ENCODE data around the gene CHST1. TPM values are rescaled to one million over a fixed set of nuclear protein-coding genes. Genes with fewer than 3 reads are reported as not detected.

Gene CHST1, protein sequence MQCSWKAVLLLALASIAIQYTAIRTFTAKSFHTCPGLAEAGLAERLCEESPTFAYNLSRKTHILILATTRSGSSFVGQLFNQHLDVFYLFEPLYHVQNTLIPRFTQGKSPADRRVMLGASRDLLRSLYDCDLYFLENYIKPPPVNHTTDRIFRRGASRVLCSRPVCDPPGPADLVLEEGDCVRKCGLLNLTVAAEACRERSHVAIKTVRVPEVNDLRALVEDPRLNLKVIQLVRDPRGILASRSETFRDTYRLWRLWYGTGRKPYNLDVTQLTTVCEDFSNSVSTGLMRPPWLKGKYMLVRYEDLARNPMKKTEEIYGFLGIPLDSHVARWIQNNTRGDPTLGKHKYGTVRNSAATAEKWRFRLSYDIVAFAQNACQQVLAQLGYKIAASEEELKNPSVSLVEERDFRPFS
- not detected in 2 replicates for total RNA-seq (2014; rRNA removed; shearing (Covaris generic))
- polyA plus RNA-seq (2014; cell fraction: nucleus; rRNA removed), result not detected in 2 replicates

DNA sequence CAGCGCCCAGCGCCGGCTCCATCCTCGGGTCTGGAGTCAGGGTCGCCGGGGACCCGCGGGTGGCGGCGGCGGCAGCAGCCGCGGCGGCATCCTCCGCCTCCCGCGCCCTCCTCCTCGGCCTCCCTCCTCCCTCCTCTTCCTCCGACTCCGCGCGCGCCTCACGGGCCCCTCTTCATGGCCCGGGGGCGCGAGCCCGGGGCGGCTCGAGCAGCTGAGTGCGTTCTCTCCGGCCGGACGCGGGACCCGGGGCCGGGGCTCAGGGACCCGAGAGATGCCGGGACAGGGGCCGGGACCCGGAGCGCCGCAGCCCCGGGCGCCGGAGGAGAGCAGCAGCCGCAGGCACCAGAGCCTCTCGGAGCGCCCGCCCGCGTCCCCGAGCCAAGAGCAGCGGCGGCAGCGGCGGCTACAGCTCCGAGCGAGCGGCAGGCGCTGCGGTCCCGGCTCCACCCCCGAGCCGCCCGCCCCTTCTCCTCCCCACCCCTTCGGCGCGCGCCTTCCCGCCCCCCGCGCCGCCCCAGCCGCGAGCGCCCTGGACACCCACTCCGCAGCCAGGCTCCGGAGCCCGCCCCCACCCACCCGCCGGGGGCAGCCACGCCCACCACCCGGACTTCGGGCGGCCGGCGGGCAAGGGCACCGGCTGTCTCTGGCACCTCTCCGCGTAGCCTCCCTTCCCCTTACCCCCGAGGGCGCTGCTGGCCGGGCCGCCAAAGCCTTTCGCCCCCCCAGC is at the start of gene CHST1:
Gene CHST1, minus strand, starts transcription at position 417 of the 727 bp plus-strand sequence. CDS start 14,699 bp downstream, outside the sequence.
- no peak for DNase-seq (ENCODE audit: extremely low read depth, low read depth)

DNA sequence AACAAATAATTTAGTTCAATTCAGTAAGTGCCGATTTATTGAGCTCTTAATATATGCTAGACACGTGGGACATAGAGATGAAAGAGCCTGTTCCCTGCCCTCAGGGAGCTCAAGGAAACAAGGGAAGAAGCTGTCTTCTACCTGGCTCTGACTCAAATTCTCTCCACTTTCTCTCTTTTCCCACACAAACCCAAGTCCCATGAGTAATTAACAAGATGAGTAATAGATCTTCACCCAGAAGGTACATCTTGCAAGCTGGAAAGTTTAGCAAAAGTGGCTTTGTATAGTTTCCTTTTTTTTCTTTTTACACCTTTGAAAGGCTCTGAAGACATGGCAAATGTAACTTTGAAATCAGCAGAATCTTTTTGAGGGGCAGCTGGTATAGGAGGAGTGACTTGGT is 48.2 kb upstream of the CHST1 start:
- no peak for DNase-seq (ENCODE audit: extremely low read depth, low read depth)

GRCh38 chr11:45710561-45710960 is 45.1 kb upstream of the CHST1 start:
- DNase-seq (ENCODE audit: extremely low read depth, low read depth), result no peak

DNA sequence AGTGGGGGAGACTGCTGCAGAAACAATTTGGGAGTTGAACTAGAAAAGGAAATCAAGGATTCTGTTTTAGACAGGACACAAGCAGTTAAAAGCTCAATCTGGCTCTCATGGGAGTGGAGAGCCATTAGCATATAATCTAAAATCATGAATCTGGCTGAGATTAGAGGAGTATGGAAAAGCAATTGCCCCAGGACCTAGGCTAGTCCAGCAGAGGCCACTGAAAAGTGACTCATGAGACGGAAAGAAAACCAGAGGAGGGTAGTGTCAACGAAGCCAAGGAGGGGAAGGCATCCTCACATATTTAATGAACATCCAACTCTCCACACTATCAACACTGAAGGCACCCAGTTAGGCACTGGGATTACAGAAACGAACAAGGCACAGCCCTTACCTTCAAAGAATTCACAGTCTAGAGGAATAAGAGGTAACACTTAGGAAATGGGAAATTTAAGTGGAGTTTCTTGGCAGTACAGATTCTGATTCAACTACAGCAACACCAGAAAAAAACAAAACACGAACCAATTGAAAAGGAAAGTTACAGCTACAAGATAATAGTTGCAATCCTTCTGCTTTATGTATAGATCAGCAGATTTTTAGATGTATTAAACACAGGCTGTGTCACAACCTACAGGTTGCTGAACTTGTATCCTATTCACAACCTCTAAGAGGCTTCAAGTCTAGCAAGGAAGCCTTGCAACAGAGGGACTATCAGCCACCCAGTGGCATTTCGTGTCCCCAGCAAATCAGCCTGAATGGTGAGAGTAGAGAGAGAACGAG is 43.7 kb upstream of the CHST1 start:
- DNase-seq (ENCODE audit: extremely low read depth, low read depth), result no peak

DNA sequence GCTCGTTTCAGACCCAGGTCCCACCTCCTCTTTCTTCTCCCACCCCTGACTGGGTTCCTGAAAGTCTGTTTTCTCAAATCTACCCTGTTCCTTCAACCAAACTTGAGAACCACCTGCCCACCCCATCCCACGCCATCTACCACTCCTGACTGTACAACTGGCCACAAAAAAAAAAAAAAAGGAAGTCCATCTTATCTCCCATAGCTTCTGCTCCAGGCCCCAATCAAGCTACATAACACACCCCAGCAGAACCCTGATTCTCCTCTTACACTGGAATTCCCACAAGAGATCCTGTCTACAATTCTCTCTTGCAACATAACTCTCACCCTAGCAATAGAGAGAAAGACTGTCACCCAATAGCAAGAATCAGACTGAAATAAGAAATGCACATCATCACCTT is 39.2 kb upstream of the CHST1 start:
- no peak for DNase-seq (ENCODE audit: extremely low read depth, low read depth)

DNA sequence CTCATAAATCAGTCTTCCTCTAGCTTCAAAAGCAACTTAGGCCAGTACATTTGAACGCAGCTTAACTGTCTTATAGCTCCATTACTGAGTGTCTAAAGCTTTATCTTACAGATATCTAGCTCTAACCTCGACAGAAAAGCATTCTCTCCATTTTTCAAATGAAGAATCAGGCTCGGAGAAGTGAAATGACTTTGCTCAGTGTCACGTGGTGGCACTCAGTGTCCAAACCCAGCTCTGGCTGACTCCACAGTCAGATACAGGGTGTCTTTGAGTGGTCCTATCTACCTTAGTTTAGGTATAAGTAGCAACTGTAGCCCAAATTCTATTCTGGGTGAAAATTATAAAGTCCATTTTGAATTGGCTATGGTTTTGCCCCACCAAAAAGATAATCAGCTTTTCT is 38.7 kb upstream of the CHST1 start:
- DNase-seq (ENCODE audit: extremely low read depth, low read depth), result no peak

GRCh38 chr11:45702511-45702910 is 37.1 kb upstream of the CHST1 start:
- no peak for DNase-seq (ENCODE audit: extremely low read depth, low read depth)

GRCh38 chr11:45698777-45699497 is 33.5 kb upstream of the CHST1 start:
- no peak for DNase-seq (ENCODE audit: extremely low read depth, low read depth)

DNA sequence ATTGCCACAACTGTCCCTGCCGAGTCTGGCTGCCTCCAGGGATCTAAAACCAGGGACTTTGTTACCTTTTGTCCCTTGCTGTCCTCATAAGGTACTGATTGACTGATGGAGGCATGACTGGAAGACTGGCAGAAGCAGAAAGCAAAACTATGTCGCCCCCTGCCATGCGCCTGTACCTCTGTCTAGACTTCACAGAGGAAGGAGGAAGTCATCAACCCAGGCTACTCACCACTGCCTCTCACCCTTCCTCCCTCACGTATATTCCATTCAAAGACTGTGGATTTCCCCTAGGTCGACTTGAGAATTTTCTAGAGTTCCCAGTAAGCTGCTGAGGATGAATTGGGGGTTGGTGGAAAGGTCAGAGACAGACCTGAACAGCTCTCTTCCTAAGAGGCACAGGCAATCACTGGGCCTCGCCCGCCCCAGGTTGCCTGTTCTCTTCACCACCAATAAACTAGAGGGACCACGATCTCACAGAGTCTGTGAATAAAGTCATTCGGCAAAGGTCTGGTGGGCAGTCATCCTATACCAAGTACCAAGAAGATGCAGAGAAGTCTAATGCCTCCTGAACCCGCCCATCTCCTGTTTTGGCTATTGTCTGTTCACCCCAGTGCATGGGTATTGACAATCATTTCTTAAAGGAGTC is 27.5 kb upstream of the CHST1 start:
- no peak for DNase-seq (ENCODE audit: extremely low read depth, low read depth)

DNA sequence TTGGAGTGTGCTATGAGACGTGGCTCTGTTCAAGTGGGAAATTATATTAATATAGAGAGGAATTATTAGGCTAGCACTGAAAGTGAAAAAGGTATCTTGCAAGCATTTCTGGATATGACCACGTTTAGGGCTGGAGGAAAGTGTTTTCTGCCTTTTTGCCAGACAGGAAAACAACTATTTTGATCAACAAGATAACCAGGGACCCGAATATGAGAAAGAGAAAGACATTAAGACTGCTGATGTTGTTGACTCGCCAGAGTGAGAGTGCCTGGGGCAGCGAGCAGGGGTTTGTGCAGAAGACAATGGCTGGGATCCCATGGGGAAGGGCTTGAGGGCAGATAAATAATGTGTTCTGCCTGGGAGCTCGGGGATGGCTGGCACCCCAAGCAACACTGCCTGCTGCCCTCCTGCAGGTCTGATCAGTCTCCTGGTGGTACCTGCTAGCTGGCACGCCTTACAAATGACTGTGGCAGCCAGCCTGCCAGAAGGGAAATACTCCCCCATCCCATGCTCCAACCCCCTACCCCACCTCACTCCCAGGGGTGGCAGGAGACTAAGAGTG is 23.1 kb upstream of the CHST1 start:
- DNase-seq (ENCODE audit: extremely low read depth, low read depth), result no peak

DNA sequence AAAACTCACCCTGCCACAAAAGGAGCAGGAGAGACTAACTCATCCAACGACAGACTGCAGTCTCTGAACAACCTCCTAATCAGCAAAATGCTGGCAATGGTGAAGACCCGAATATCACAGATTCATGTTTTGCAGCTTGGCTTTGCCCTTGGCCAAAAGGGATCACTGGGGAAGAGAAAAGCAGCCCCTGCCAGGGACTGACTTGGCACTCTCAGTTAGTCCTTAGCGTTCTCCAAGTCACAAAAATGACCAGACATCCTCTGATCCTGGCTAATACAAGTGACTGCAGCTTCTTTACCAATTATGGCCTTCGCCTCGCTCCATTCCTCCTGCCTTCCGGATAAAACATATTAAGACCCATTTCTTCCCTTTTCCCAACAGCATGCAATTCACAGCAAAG is 22.4 kb upstream of the CHST1 start:
- no peak for DNase-seq (ENCODE audit: extremely low read depth, low read depth)

- DNase-seq (ENCODE audit: extremely low read depth, low read depth), result no peak
These were observed 20.6 kb upstream of the CHST1 start for GRCh38 chr11:45685964-45686537.

DNA sequence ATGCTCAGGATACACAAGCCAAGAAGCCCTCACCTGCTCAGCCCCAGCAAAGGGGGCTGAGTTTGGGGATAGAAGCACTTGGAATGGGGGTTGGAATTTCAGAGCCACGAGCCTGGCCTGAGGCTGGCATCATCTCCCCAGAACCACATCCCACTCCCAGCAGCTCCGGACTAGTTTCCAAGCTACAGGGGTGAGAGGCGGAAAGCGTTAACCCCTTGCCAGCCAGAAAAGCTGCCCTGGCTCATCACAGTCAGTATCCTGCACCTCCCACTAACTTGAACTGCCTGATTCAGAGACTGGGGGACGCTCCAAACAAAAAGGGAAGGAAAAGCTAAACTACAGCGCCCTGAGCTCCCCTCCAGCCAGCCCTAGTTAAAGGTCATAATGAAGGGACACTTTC is 19.0 kb upstream of the CHST1 start:
- DNase-seq (ENCODE audit: extremely low read depth, low read depth), result no peak

DNA sequence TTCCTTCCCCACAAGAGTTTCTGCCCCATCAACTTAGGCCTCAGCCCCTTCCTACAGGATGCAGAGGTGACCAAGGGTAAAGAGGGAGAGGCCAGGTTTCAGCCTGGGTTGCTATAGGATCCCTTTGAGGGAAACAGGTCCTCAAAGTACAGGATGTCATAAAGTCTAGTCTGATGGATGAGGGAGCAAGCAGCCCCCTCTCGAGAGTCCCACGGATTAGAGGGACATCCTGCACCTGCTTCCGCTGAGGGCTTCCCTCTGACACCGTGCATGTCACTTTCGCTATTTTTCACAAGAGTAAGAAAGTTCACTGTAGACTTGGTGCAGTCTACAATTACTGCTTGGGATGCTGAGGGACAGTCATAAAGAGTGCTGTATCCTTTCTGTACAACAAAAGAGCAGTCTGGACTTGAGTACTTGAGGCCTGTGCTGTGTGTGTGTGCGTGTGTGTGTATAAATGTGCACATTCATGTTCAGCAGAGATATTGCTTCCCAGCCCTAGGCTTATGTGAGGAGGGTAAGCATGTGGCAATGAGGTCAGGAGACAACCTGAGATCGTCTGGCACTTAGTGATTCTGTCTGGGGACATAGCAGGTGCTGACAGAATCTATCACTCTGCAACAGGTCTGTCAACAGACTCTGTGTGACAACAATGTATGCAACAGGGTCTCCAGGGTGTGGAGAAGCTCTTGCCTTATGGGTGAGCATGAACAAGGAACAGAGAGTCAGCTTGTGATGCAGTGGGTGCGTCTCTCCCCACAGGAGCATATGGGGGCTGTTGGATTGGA is 18.0 kb upstream of the CHST1 start:
- DNase-seq (ENCODE audit: extremely low read depth, low read depth), result no peak

DNA sequence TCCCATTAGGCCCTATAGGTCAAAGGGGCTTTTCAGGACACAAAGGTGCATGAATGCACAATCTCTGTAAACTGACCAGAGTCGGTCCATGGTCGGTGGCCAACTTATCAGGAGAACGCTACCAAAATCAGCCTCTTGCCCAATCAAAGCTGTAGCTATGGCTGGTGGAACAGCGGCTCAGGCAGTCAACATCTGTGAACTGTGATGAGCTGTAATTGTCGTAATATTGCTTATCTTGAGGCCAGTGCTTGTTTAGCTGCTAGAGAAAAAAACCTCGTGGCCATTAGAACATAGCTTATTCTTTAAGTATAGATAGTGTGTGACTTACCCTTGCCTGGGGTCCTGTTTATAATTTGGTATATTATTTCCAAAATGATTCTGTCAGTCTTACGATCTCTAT is 14.4 kb upstream of the CHST1 start:
- DNase-seq (ENCODE audit: extremely low read depth, low read depth), result no peak

- no peak for DNase-seq (ENCODE audit: extremely low read depth, low read depth)
These were observed 13.6 kb upstream of the CHST1 start for GRCh38 chr11:45678976-45679375.

DNA sequence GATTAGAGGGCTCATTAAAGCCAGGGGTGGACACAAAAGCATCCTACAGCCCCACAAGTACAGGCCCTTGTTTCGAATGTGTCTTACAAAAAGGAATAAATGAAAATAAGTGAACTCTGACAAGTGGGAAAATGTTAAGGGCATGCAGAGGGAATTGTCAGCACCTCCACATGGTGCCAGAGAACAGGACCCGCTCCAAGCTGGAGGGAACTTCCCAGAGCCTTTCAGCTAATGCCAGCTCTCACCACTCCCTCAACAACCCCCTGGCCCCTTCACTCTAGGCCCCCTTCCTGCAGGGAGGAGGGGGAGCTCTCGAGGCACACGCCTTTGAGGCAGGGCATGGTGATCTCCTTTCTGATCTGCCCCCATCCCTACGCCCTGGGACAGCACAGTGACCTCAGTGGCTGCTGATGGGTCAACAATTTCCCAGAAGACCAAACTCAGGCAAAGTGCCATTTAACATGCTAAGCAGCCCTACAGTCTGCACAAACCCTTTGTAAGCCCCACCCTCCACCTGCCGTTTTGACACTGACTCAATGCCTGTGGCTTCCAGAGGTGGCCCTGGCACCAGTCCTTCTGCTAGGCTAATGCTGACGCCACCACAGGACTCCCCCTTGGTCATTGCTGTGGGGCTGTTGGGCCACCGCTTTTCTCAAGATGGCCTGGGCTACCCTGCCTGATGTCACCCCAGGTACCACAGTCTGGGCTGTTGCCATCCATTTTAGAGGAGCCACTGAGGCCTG is 12.5 kb upstream of the CHST1 start:
- no peak for DNase-seq (ENCODE audit: extremely low read depth, low read depth)
